NT2/D1 (cell line): Measurements from ENCODE around the gene OLFML2B.

Source experiments
- YY1 ChIP-seq: IDR thresholded peaks from 2 replicates; pipeline ENCODE4 v1.6.1; 2011; ENCODE audit not compliant: insufficient read length, insufficient read depth
- ZNF274 ChIP-seq: IDR thresholded peaks from 2 replicates; pipeline ENCODE4 v1.6.1; 2011; ENCODE audit warnings: mild to moderate bottlenecking, low read depth, low read length

- TF ChIP-seq ZNF274 (no peak), YY1 (no peak)
Observed at GRCh38 chr1:162006081-162006480, 17.6 kb downstream of the OLFML2B start.
